ENCODE results near the gene PAK4.

GRCh38 chr19:39115105-39115847, 10.3 kb upstream of the PAK4 start:
- TF ChIP-seq PML (IDR thresholded peaks at IDR 0.05; ENCODE audit: low read length): no peak
- no peak for TF ChIP-seq CEBPB (IDR thresholded peaks at IDR 0.05; ENCODE audit: borderline replicate concordance in 1 of 2, low read depth in 2 of 2, low read length in 2 of 2)
- no peak for TF ChIP-seq SP1 (IDR thresholded peaks at IDR 0.05; ENCODE audit: low read depth, low read length)
- no peak for TF ChIP-seq POLR2A (IDR thresholded peaks at IDR 0.05; ENCODE audit: low read depth, low read length)
- TF ChIP-seq, protein P1, sequence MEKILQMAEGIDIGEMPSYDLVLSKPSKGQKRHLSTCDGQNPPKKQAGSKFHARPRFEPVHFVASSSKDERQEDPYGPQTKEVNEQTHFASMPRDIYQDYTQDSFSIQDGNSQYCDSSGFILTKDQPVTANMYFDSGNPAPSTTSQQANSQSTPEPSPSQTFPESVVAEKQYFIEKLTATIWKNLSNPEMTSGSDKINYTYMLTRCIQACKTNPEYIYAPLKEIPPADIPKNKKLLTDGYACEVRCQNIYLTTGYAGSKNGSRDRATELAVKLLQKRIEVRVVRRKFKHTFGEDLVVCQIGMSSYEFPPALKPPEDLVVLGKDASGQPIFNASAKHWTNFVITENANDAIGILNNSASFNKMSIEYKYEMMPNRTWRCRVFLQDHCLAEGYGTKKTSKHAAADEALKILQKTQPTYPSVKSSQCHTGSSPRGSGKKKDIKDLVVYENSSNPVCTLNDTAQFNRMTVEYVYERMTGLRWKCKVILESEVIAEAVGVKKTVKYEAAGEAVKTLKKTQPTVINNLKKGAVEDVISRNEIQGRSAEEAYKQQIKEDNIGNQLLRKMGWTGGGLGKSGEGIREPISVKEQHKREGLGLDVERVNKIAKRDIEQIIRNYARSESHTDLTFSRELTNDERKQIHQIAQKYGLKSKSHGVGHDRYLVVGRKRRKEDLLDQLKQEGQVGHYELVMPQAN (conservative IDR thresholded peaks at IDR 0.05): no peak
- TF ChIP-seq, protein P2, sequence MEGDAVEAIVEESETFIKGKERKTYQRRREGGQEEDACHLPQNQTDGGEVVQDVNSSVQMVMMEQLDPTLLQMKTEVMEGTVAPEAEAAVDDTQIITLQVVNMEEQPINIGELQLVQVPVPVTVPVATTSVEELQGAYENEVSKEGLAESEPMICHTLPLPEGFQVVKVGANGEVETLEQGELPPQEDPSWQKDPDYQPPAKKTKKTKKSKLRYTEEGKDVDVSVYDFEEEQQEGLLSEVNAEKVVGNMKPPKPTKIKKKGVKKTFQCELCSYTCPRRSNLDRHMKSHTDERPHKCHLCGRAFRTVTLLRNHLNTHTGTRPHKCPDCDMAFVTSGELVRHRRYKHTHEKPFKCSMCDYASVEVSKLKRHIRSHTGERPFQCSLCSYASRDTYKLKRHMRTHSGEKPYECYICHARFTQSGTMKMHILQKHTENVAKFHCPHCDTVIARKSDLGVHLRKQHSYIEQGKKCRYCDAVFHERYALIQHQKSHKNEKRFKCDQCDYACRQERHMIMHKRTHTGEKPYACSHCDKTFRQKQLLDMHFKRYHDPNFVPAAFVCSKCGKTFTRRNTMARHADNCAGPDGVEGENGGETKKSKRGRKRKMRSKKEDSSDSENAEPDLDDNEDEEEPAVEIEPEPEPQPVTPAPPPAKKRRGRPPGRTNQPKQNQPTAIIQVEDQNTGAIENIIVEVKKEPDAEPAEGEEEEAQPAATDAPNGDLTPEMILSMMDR (IDR thresholded peaks at IDR 0.05 in 2 of 3, conservative IDR thresholded peaks at IDR 0.05 in 1 of 3; ENCODE audit: control insufficient read depth in 2 of 3, extremely low read depth in 1 of 3, insufficient read depth in 1 of 3, low read depth in 3 of 3, low read length in 3 of 3): no peak
- no peak for TF ChIP-seq ZNF217 (IDR thresholded peaks at IDR 0.05)
- TF ChIP-seq ZZZ3 (IDR thresholded peaks at IDR 0.05; ENCODE audit: control insufficient read depth, insufficient read length, low read depth): no peak
